ENCODE measurements around the gene SYNGR3.

SYNGR3 gene

DNA sequence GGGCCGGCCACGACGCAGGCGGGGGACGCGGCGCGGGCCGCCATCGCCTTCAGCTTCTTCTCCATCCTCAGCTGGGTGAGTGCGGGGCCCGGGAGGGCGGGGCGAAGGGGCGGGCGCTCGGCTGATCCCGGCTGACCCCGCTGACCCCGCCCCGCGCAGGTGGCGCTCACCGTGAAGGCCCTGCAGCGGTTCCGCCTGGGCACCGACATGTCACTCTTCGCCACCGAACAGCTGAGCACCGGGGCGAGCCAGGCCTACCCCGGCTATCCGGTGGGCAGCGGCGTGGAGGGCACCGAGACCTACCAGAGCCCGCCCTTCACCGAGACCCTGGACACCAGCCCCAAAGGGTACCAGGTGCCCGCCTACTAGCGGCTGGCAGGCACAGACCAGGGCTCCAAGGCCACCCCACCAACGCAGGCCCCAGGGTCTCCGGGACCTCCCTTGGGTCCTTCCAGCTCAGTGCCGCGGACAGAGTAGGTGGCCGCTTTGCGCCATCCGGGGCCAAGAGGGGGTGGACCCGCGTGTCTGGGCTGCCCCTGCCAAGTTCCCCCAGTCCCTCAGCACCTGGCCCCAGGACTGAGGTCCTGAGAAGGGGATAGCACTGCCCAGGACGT is 3.0 kb downstream of the SYNGR3 start:
- DNase-seq (ENCODE audit: low spot score): no peak

DNA sequence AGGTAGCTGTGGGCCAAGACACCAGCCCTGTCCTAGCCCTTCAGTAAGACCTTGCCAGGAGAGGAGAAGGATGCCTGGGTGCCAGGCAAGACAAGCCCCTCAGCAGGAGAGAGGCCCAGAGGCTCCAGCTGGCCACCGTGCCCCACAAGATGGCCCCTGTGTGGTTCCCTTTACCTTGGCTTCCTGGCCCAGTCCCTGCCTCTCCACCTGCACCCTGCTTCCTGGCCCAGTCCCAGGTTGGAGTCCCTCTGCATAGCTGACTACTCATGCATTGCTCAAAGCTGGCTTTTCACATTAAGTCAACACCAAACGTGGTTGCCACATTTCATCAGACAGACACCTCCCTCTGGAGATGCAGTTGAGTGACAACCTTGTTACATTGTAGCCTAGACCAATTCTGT is 4.0 kb downstream of the SYNGR3 start:
- no peak for DNase-seq (ENCODE audit: low spot score)

DNA sequence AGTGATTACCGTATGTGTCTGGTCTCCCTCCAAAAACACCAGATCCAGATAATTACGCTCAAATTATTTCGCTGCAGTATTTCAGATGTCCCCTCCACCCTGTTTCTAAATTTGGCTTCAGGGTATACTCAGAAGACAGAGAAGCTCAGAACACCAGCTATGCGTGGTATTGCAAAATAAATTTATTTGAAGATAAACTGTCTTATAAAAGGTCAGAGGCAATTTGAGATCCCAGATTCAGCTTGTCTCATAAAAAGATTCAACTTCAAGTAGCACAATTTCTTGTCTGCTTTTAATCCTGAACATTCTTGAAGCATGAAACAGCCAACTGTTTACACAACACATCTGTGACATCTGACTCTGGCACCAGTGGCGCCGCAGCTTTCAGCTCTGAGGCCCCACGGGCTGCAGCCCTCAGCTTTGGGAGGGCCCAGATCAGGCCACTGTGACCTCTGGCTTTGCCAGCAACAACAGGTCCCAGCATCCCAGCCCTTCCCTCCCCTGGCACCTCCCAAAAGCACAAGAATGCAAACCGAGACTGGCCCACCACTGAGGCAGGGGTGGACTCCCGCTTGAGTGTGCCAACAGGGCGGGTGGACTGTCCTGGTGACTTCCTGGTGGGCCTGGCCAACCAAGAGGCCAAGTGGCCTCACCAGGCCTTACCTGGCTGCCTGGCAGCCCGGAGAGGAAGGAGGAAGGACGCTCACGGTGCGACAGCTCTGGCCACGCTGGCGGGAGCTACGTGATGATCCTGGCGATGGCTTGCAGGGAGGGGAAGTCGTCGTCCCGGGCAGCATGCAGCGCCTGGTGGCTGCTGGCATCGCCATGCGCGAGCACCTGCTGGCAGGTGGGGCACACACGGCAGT is 8.0 kb downstream of the SYNGR3 start:
- no peak for DNase-seq (ENCODE audit: low spot score)

DNA sequence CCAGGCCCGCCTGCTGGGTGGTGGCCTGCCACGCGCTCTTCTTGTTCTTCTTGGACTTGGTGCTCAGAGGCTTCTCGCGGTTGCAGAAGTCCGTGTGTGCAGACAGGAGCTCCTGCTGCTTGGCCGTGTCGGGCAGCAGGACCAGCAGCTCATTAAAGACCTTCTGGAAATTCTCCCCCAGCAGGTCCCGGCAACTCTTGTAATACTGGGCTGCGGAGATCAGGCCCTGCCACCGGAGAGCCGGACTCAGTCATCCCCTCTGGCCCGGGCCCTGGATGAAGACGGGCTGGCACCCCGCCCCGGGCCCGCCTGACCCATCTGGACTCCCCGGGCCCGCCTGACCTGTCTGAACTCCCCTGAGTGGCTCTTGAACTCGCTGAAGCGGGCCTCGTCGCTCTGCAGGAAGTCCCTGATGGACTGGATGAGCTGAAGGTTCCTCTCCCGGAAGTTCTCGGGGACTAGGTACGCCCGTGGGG is 8.6 kb downstream of the SYNGR3 start:
- DNase-seq (ENCODE audit: low spot score): no peak

DNA sequence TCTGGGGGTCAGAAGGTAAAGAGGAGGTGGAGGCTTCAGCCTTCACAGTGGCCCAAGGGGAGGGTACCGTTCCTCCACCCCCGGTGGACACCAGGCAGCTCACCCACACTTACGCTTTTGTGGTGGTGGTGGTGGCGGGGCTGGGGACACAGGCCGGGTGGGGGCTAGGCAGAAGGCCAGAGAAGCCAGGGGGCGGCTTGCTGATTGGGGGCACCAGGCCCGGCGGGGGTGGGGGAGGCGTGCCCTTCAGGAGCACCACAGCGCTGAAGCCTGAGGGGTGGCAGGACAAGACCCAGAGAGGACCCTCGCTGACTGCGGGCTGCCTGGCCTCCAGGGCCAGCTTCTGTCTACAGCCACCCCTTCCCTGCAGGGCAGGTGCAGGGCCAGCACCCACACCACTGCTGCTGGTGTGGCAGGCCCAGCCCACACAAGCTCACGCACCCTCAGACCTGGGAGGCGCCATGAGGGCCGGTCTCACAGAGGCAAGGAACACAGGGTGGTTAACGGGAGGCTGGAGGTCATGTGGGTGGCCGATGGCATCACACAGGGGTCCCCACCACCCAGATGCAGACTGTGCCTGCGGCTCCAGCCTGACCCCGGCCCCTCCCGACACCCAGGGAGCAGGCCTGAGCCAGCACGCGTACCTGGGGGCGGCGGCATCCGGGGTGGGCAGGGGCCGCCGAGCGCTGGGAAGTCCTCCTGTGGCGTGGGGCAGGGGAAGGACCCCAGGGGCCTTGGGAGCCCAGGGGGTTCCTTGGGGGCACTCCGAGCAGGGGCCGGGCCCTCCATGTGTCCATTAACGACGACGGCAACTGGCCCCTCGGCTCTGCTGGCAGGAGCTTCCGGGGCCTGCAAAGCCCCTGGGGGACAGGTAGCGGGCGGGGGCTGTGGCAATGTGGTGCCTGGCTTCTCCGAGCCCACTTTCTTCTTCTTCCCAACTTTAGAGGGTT is 9.4 kb downstream of the SYNGR3 start:
- DNase-seq (ENCODE audit: low spot score): no peak

DNA sequence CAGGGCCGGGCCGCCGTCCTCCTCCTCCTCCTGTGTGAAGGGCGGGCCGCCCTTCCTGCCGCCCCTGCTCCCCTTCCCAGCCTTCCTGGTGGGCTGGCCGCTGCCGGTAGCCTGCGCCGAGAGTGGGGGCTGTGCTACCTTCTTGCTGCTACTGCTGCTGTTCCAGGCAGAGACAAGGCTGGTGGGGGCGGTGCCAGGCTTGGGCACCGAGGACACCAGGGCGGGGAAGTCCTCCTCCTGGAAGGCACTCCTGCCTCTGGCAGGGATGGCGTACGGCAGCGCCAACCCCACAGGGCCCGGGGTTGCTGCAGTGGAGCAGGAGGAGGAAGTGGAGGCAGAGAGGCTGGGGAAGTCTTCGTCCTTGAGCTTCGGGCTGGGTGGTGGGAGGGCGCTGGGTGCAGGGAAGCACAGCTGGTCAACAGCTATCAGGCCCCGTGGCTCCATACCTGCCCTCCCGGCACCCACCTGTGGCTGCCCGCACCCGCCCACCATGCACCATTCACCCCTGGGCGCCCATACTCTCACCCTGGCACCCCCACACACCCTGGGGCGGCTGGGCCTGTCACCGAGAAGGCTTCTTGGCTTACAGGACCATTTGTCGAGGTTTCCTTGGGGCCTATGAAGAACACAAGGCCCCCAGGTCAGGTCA is 10.2 kb downstream of the SYNGR3 start:
- DNase-seq (ENCODE audit: low spot score): no peak

DNA sequence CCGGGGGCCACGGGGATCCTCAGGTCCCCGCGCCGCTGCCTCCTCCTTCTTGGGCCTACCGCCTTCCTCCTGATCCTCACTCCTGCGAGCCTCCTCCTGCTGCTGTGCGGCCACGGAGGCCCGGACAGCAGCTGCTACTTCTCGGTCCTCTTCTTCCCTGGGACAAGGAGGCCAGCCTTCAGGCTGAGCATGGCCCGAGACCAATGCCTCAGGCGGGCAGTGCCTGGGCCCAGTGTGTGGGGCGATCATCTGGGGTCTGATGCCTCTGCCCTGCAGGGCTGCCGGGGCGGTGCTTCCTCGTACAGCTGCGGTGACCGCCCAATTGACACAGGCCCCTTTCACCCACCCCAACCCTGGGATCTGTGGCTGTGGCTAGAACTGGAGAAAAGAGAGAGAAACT is 11.3 kb downstream of the SYNGR3 start:
- DNase-seq (ENCODE audit: low spot score): no peak

DNA sequence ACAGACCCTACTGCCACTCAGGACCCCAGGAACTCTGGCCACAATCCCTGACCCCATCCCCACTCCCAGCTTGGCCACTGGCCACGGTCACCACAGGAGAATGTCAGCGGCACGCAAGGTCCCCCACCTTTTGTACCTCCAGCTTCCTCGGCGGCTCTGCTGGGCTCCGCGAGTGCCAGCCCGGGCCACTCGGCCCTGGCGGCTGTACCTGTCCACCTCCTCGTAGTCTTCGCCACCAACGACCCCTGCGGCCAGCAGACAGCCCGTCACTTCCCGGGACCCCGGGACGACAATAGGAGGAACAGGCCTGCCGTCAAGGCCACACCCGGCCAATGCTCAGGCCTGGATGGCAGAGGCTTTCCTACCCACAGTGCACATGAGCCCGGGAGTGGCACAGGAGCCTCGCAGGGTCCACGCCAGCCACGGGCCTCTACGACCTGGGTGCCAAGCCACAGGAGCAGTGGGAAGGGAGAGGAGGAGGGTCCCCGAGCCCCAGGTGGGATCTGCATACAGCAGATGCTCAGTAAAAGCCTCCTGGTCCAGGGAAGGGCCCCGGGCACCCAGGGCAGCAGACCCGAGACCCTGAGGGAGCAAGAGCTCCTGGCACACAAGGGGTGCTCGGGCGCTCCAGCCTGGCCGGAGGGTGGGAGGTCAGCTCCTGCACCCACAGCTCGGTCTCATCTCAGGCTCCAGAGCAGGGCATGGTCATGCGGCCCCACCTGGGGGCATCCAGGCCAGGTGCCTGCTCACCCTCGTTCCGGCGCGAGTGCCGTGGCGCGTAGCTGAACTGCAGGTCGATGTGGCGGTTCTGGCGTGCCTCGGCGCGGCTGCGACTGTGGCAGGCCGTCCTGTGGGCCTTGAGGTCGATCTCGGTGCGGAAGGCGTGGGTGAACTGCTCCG is 11.9 kb downstream of the SYNGR3 start:
- DNase-seq (ENCODE audit: low spot score): no peak

DNA sequence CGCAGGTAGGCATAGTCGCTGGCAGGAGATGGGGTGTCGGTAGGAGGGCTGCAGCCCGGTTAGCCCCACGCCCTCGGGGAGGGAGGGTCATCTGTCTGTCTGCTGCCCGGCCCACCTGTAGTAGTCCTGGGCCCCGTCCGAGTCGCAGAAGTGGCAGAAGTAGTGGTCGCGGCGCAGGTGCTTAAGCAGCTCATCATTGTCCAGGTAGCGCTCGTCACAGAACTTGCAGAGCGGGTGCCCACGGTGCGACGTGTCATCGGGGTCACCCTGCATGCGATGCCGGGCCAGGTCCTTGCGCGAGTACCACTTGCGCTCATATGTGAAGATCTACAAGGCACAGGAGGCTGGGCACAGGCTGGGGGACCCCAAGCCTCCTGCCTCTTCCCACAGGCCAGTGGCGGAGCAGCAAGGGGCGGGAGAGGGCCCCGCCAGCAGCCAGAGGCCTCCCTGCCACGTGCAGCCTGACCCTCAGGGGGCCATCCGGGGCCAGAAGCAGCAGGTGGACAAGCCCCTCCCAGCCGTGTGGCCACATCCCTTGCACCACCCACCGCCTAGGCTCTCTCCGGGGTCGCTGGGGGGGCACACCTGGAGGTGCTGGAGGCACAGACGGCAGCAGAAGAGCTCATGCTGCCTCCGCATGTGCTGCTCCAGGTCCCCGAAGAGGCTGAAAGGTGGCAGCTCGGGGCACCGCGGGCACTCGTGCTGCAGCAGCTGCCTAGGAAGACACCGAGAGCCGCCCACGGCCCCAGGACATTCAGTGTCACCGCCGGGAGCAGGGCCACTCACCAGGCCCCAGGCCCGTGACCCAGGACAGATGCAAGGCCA is 12.8 kb downstream of the SYNGR3 start:
- DNase-seq (ENCODE audit: low spot score): no peak

DNA sequence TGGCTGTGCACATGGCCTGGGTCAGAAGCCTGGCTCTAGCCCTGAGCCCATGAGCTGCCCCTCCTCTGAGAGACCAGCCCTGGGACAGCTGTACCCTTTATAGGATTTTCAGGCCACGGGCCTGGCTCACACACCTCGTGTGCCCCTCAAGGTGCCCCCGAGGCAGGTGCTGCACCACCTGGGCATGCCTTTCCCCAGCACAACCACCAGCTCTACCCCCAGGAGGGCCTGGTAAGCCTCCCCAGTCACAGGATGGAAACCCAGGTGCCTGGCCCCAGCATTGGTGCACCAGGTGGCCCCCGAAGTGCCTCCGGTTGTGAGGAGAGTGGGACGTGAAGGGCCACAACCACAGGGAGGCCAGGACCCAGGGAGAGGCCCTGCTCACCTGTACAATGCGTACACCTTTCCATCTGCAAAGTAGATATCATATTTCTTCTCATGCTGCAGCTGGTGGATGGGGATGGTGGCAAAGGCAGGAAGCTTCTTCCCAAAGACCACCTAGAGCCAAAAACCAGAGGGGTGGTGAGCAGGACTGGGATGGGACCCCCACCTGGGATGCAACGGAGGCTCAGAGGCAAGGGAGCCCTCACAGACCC is 13.6 kb downstream of the SYNGR3 start:
- no peak for DNase-seq (ENCODE audit: low spot score)

DNA sequence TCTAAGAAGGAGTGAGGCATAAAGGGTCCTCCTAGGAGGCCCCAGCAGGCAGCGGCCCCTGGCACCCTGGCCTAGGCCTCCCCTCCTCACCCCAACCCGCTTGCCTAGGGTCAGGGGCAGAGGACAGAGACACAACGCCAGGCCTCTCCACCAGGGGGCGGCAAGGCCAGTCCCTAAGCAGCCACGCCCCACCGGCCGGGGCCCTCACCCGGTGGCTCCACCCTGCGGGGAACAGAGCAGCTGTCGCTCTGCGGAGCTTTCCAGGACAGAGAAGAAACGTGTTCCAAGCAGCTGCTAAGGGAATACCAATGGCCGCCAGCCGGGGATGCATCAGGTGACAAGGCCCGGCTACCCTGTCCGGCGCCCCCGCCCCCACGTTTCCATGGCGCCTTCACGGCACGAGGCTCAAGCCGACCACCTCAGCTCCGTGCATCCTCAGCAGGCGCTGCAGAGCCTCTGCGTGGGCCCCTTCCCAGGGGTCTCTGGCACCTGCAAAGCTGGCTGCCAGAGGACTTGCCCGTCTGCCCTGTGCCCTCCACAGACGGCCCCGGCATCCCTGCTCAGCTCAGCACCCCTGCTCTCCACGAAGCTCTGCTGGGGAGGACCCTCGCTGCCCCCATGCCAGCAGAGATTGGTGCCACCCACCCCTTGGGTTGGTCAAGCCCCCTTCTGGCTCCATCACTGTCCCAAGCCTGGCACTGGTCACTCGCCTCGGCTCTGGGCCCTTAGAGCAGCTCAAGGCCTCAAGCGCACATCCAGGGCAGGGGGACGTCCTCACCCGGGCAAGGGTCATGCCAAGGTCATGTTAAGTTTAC is 14.3 kb downstream of the SYNGR3 start:
- DNase-seq (ENCODE audit: low spot score): peak; percentile 85

DNA sequence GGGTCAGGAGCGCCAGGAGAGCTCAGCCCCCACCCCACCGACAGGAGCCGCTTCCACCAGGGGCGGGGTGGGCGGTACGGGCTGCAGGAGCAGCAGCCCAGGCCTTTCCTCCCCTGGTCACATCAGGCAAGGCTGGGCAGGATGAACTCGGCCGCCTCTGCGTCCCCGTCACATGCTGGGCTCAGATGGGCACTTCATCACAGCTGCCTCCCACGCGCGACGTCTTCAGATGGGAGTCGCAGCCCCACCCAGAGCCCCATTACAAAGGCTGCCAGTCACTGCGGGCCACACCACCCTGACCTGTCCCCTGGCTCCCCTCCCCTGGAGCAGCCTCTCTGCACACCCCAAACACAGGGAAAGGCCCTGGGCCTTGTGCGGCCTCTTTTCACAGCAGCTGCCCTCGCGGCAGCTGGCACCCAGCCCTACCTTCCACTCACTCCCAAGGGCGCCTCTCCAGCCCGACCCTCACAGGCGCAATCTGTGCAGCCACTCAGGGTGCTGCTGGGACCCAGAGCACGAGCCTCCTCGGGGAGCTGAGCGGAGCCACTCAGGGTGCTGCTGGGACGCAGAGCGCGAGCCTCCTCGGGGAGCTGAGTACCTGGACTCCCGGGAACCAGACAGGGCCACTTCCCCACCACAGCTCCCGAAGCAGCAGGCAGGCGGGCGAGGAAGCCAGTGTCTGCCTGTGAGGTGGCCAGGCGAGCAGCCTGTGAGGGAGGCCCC is 15.2 kb downstream of the SYNGR3 start:
- no peak for DNase-seq (ENCODE audit: low spot score)

DNA sequence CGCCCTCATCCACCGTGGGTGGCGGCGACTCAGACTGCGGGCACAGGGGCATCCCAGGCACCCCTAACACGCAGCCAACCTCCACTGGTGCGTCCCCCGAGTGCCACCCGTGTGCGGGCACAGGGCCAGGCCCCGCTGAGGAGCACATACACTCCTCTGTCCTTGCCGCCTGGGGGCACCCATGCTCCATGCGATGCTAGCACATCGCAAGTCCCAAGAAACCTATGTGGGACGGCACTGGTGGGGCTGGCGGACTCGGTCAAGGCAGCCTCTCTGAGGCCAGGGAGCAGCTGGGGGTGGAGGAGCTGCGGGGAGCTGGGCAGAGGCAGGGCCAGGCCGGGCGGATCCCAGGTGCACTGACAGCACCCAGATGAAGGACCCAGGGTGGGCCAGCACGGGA is 15.9 kb downstream of the SYNGR3 start:
- DNase-seq (ENCODE audit: low spot score): no peak

DNA sequence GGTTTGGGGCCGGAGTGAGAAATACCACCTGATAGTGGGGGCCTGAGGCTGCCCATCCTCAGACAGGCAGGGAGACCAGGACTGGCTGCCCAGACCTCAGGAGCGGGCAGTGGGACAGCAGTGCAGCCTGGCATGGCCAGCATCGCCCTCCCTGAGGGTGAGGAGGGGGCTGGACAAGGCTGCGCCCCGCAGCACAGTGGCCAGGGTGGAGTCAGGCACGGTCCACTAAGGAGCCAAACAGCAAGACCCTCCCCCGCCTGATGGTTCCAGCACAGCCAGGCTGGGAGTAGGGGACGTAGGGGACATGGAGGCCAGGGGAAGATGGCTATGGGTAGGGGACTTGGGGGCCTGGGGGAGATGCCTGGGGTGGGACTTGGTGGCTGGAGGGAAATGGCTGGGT is 16.5 kb downstream of the SYNGR3 start:
- no peak for DNase-seq (ENCODE audit: low spot score)

DNA sequence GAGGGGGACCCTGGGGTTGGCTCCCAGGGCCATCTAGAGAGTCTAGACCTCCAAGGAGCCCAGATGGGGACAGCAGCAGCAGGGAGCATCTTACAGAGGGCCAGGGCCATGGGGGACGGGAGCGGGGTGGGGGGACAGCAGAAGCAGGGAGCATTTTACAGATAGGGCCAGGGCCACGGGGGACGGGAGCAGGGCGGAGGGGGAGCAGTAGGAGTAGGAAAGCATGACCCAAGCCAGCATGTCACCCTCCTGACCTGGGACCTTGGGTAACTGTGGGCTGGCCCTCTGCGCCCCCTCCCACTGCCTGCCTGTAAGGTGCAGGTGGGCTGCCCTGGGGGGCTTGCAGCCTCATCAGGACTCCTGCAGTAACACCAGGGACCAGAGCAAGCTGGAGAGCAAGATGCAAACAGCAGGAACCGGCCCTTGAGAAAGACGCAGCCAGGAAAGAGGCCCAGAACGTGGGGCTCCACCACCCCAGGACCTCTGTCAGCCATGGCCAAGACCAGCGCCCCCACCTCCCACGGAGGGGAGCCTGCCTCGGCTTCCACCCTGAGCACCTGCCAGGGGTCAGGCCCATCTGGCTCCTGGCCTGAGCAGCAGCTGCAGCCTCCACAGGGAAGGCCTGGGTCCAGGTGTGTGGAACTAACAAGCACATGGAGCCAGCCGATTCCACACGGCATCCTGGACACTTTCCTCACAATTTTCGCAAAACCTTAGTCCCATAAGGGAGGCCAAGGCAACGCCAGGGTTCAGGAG is 17.5 kb downstream of the SYNGR3 start:
- DNase-seq (ENCODE audit: low spot score): no peak

DNA sequence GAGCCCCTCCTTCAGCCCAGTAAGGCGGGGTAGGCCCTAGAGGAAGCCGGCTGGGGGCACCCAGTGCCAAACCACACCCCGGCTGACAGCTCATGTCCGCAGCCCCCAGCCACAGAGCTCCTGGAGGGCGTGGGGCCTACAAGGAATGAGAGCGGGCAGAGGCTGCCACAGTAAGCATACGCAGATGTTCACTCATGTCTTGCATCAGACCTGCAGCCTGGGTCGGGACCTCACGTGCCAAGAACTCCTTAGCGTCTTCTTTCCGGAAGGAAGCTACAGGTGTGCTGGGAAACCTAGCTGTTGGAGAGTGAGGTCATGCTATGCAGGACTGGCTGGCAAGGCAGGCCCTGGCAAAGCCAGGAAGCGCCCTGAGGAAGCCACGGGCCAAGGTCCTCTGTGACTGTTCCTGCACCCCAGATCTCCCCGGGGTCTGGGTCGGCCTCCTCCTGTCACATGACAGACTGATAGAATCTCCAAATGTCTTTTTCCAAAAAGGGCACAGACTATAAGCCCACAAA is 18.3 kb downstream of the SYNGR3 start:
- DNase-seq (ENCODE audit: low spot score): peak; percentile 19

DNA sequence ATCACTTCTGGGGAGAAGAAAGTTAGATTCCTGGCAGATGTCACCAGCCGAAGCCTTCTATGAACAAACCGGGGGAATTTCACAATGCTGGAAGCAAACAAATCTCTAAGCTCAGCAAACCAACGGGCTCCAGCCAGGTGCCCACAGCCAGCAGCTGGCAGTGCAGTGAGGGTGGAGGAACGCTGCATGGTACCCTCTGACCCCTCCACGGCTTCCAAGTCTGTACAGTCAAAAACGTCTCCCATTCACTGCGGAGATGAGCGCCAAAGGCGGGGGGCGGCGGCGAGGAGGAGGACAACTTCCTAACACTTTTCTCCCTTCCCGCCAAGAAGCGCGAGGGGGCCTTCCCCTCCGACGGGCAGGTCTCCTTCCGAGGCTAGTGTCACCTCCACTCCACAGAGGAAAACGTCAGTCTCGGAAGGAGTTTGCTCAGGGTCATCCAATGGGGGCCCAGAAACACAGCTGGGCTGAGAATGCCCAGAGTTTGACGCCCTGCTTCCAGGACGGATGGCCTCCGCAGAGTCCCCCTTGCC is 18.9 kb downstream of the SYNGR3 start:
- DNase-seq (ENCODE audit: low spot score): no peak

Measured in CD4-positive, alpha-beta T cell treated with Interleukin-2 at 100 ng/mL for 4 hours (primary cell).